WTC11 (cell line): ENCODE data around the gene MTHFD1L. TPM values are rescaled to one million over a fixed set of nuclear protein-coding genes. Genes with fewer than 3 reads are reported as not detected.

ENCODE experiments used
- ATAC-seq: fragments of 200-7000 bp; cut with Tn5 transposase; 2 replicates; pipeline ENCODE4 v1.10.0; 2021; ENCODE audit warnings: mild to moderate bottlenecking, moderate library complexity
- CTCF ChIA-PET: fragments of 300-600 bp; sonication (Branson Sonifier 250); formaldehyde crosslinking; loops from one replicate; lab custom pipeline; 2021; ENCODE audit warnings: antibody characterized with exemption; lab: Charles Lee
- POLR2A ChIA-PET: fragments of 350-600 bp; sonication (Branson Sonifier 250); formaldehyde crosslinking; loops from one replicate; lab custom pipeline; 2021; ENCODE audit warnings: antibody characterized with exemption; lab: Charles Lee
- DNase-seq: peaks from one replicate; pipeline ENCODE4 v3.0.0; 2021; ENCODE audit warnings: low spot score
- H3K27ac Mint-ChIP-seq: 2 replicates; pipeline ENCODE4 v1.8.0; 2021; ENCODE audit warnings: mixed read lengths
- H3K27me3 Mint-ChIP-seq: 2 replicates; pipeline ENCODE4 v1.8.0; 2021; ENCODE audit warnings: low read depth, mild to moderate bottlenecking, moderate library complexity, mixed read lengths
- H3K36me3 Mint-ChIP-seq: 2 replicates; pipeline ENCODE4 v1.8.0; 2021; ENCODE audit warnings: mixed read lengths
- H3K4me1 Mint-ChIP-seq: 2 replicates; pipeline ENCODE4 v1.8.0; 2022; ENCODE audit warnings: mixed read lengths
- H3K4me3 Mint-ChIP-seq: 2 replicates; pipeline ENCODE4 v1.8.0; 2021; ENCODE audit warnings: mild to moderate bottlenecking, moderate library complexity, mixed read lengths
- H3K9me3 Mint-ChIP-seq: 2 replicates; pipeline ENCODE4 v1.8.0; 2021; ENCODE audit warnings: mixed read lengths
- CBFB ChIP-seq: sonication (generic); formaldehyde crosslinking; IDR thresholded peaks from 2 replicates; pipeline ENCODE4 v1.8.1; 2022; ENCODE audit warnings: mild to moderate bottlenecking, low read depth, missing genetic modification reagents
- CREB1 ChIP-seq: sonication (generic); formaldehyde crosslinking; IDR thresholded peaks from 2 replicates; pipeline ENCODE4 v1.8.0; 2023; ENCODE audit warnings: mild to moderate bottlenecking, missing genetic modification reagents
- CREM ChIP-seq: sonication (generic); formaldehyde crosslinking; IDR thresholded peaks from 2 replicates; pipeline ENCODE4 v1.8.1; 2022; ENCODE audit warnings: mild to moderate bottlenecking, missing genetic modification reagents, moderate library complexity
- E2F5 ChIP-seq: sonication (generic); formaldehyde crosslinking; IDR thresholded peaks from 2 replicates; pipeline ENCODE4 v1.8.1; 2022; ENCODE audit warnings: mild to moderate bottlenecking, moderate library complexity, missing genetic modification reagents
- ESRRA ChIP-seq: sonication (generic); formaldehyde crosslinking; IDR thresholded peaks from 2 replicates; pipeline ENCODE4 v1.8.1; 2022; ENCODE audit warnings: mild to moderate bottlenecking, missing genetic modification reagents, borderline replicate concordance
- ETV6 ChIP-seq: sonication (generic); formaldehyde crosslinking; IDR thresholded peaks from 2 replicates; pipeline ENCODE4 v1.8.1; 2022; ENCODE audit warnings: mild to moderate bottlenecking, missing genetic modification reagents
- GTF2I ChIP-seq: fragments of 250-450 bp; sonication (Bioruptor Pico); conservative IDR thresholded peaks from 2 replicates; pipeline ENCODE4 v1.4.0; 2021; ENCODE audit warnings: mild to moderate bottlenecking
- HMGA2 ChIP-seq: fragments of 250-450 bp; sonication (Bioruptor Pico); IDR thresholded peaks from 2 replicates; pipeline ENCODE4 v1.4.0; 2021; ENCODE audit warnings: mild to moderate bottlenecking, moderate library complexity
- JAZF1 ChIP-seq: fragments of 250-450 bp; sonication (Bioruptor Pico); IDR thresholded peaks from 2 replicates; pipeline ENCODE4 v1.9.0; 2021; ENCODE audit warnings: moderate library complexity, mild to moderate bottlenecking, inconsistent platforms
- MLX ChIP-seq: sonication (generic); formaldehyde crosslinking; IDR thresholded peaks from 2 replicates; pipeline ENCODE4 v1.8.1; 2023; ENCODE audit warnings: mild to moderate bottlenecking, missing genetic modification reagents, moderate library complexity
- MYBL2 ChIP-seq: sonication (generic); formaldehyde crosslinking; IDR thresholded peaks from 2 replicates; pipeline ENCODE4 v1.8.1; 2023; ENCODE audit warnings: mild to moderate bottlenecking, moderate library complexity, missing genetic modification reagents
- RORB ChIP-seq: fragments of 250-450 bp; sonication (Bioruptor Pico); IDR thresholded peaks from 2 replicates; pipeline ENCODE4 v1.9.0; 2021; ENCODE audit warnings: mild to moderate bottlenecking
- STAT6 ChIP-seq: sonication (generic); formaldehyde crosslinking; conservative IDR thresholded peaks from 2 replicates; pipeline ENCODE4 v1.8.1; 2023; ENCODE audit warnings: mild to moderate bottlenecking, low read depth, missing genetic modification reagents, moderate library complexity
- TP53 ChIP-seq: sonication (generic); formaldehyde crosslinking; IDR thresholded peaks from 2 replicates; pipeline ENCODE4 v1.8.1; 2023; ENCODE audit warnings: mild to moderate bottlenecking, missing genetic modification reagents
- USF1 ChIP-seq: sonication (generic); formaldehyde crosslinking; IDR thresholded peaks from 2 replicates; pipeline ENCODE4 v1.8.0; 2022; ENCODE audit warnings: mild to moderate bottlenecking, missing genetic modification reagents
- ZBTB21 ChIP-seq: sonication (generic); formaldehyde crosslinking; IDR thresholded peaks from 2 replicates; pipeline ENCODE4 v1.8.1; 2023; ENCODE audit warnings: mild to moderate bottlenecking, missing genetic modification reagents, borderline replicate concordance
- ZNF121 ChIP-seq: sonication (generic); formaldehyde crosslinking; IDR thresholded peaks from 2 replicates; pipeline ENCODE4 v1.8.0; 2023; ENCODE audit warnings: missing genetic modification reagents
- ZNF263 ChIP-seq: sonication (generic); formaldehyde crosslinking; IDR thresholded peaks from 2 replicates; pipeline ENCODE4 v1.8.1; 2022; ENCODE audit warnings: low read depth, mild to moderate bottlenecking, moderate library complexity, missing genetic modification reagents
- ZNF281 ChIP-seq: sonication (generic); formaldehyde crosslinking; IDR thresholded peaks from 2 replicates; pipeline ENCODE4 v1.8.0; 2023; ENCODE audit warnings: mild to moderate bottlenecking, missing genetic modification reagents
- ZNF423 ChIP-seq: fragments of 250-450 bp; sonication (Bioruptor Pico); IDR thresholded peaks from 2 replicates; pipeline ENCODE4 v2.1.2; 2022; ENCODE audit warnings: mild to moderate bottlenecking, moderate library complexity
- ZNF425 ChIP-seq: fragments of 250-450 bp; sonication (Bioruptor Pico); conservative IDR thresholded peaks from 2 replicates; pipeline ENCODE4 v1.9.0; 2021; ENCODE audit warnings: mild to moderate bottlenecking
- total RNA-seq: library from RNA; stranded (reverse); gene quantifications from 3 replicates; pipeline ENCODE4 v1.2.3, GENCODE V29; 2021
- TF ChIP-seq, protein P1 (sequence below): sonication (generic); formaldehyde crosslinking; IDR thresholded peaks from 2 replicates; pipeline ENCODE4 v1.8.0; 2022; ENCODE audit warnings: mild to moderate bottlenecking, missing genetic modification reagents
- TF ChIP-seq, protein P2 (sequence below): sonication (generic); formaldehyde crosslinking; IDR thresholded peaks from 2 replicates; pipeline ENCODE4 v1.8.1; 2022; ENCODE audit warnings: low read depth, missing genetic modification reagents, borderline replicate concordance

MTHFD1L gene
- total RNA-seq, 1 experiment from 2014 or later = 104 TPM

DNA sequence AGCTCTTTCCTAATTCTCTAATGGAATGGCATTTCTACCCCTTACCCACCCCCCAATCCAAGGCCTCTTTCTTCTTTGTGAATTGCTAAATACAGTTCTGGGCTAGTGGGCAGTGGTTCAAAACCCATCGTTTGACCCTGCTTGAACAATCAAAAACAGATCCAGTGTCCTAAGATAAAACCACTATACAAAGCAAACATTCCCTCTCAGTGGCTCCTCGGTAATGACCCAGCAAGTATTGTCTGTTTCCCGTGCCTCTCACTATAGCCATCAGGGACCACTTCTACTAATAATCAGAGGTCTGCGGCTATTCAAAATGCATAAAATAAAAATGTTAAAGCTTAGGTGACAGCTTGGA, 230.7 kb downstream of the MTHFD1L start (continued):
- no peak for TF ChIP-seq ZNF281 (CRISPR knock-in tag)
- TF ChIP-seq STAT6 (CRISPR knock-in tag) = no peak
- no peak for TF ChIP-seq E2F5 (CRISPR knock-in tag)
- TF ChIP-seq, all 79 proteins: peak for 0

GRCh38 chr6:151096691-151097606, 231.4 kb downstream of the MTHFD1L start:
- POLR2A ChIA-PET = no interaction called here
- H3K27ac Mint-ChIP-seq = no peak overlapping the region

DNA sequence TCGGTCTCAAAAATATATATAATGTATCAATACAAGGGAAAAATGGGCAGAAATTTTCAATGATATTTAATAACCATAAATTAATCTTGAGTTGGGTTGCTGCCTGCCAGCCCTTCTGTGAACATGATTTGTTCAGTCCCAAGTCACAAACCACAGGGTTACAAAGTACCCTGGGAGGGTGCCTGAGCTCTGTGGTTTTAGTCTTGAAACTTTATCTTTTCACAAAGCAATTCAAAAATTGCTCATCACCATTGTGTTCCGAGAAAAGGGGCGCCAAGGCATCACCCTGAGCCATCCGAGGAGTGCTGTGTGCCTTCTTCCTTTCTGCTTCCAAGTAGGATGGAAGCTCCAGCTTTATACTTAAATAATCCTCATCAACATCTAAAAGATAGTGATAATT, 232.7 kb downstream of the MTHFD1L start:
- ATAC-seq = no peak
- POLR2A ChIA-PET = no interaction called here
- no peaks in the 10 kb centered on the region for H3K9me3 Mint-ChIP-seq
- H3K4me3 Mint-ChIP-seq = no peak overlapping the region
- CTCF ChIA-PET = interaction anchor here (1.1 to 2.0 kb wide), 2 partner anchors 84 to 226 kb away, joined by 4 to 5 read pairs; no protein-coding TSS in a partner anchor
- no peak for DNase-seq
- H3K36me3 Mint-ChIP-seq = peaks cover 42% of the 10 kb centered on the region
- H3K4me1 Mint-ChIP-seq = peaks cover 13% of the 10 kb centered on the region
- no peak overlapping the region for H3K27ac Mint-ChIP-seq
- no peaks in the 10 kb centered on the region for H3K27me3 Mint-ChIP-seq
- TF ChIP-seq JAZF1 (CRISPR knock-in tag) = no peak
- no peak for TF ChIP-seq CREM (CRISPR knock-in tag)
- no peak for TF ChIP-seq USF1 (CRISPR knock-in tag)
- no peak for TF ChIP-seq TP53 (CRISPR knock-in tag)
- TF ChIP-seq, protein P1, sequence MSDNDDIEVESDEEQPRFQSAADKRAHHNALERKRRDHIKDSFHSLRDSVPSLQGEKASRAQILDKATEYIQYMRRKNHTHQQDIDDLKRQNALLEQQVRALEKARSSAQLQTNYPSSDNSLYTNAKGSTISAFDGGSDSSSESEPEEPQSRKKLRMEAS (CRISPR knock-in tag) = no peak
- TF ChIP-seq CBFB (CRISPR knock-in tag) = no peak
- no peak for TF ChIP-seq MYBL2 (CRISPR knock-in tag)
- TF ChIP-seq, protein P2, sequence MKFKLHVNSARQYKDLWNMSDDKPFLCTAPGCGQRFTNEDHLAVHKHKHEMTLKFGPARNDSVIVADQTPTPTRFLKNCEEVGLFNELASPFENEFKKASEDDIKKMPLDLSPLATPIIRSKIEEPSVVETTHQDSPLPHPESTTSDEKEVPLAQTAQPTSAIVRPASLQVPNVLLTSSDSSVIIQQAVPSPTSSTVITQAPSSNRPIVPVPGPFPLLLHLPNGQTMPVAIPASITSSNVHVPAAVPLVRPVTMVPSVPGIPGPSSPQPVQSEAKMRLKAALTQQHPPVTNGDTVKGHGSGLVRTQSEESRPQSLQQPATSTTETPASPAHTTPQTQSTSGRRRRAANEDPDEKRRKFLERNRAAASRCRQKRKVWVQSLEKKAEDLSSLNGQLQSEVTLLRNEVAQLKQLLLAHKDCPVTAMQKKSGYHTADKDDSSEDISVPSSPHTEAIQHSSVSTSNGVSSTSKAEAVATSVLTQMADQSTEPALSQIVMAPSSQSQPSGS (CRISPR knock-in tag) = no peak
- no peak for TF ChIP-seq ETV6 (CRISPR knock-in tag)
- TF ChIP-seq GTF2I = no peak
- no peak for TF ChIP-seq ZNF263 (CRISPR knock-in tag)
- no peak for TF ChIP-seq ZNF425 (CRISPR knock-in tag)
- no peak for TF ChIP-seq ZNF423

More at GRCh38 chr6:151096691-151097606, 231.4 kb downstream of the MTHFD1L start:
- no peak for DNase-seq
- H3K4me1 Mint-ChIP-seq = peaks cover 10% of the 10 kb centered on the region
- no peak for ATAC-seq
- H3K36me3 Mint-ChIP-seq = peaks cover 51% of the 10 kb centered on the region
- CTCF ChIA-PET = interaction anchor here (2.0 kb wide), 1 partner anchor 227 kb away, joined by 5 read pairs; no protein-coding TSS in a partner anchor
- TF ChIP-seq ZNF121 (CRISPR knock-in tag) (no peak), HMGA2 (CRISPR knock-in tag) (no peak), GTF2I (no peak), CREM (CRISPR knock-in tag) (no peak), ZBTB21 (CRISPR knock-in tag) (no peak), RORB (CRISPR knock-in tag) (no peak), MLX (CRISPR knock-in tag) (no peak), CREB1 (CRISPR knock-in tag) (no peak), ESRRA (no peak)
- H3K9me3 Mint-ChIP-seq = no peaks in the 10 kb centered on the region
- no peak overlapping the region for H3K4me3 Mint-ChIP-seq
- H3K27me3 Mint-ChIP-seq = no peaks in the 10 kb centered on the region
